HepG2 (cell line): ENCODE data around the gene CPAMD8. TPM values are rescaled to one million over a fixed set of nuclear protein-coding genes. Genes with fewer than 3 reads are reported as not detected.
A peak's percentile ranks its signal among the peaks of the same experiment; 100 is the strongest.

Source experiments
- GABPB1 ChIP-seq: IDR thresholded peaks from 2 replicates; pipeline ENCODE4 v1.6.1; 2016; ENCODE audit warnings: mild to moderate bottlenecking, missing genetic modification reagents, moderate library complexity, missing compliant biosample characterization
- HMGXB4 ChIP-seq, 2 experiments: sonication (generic) in 1 of 2; formaldehyde crosslinking in 1 of 2; IDR thresholded peaks; 2 replicates each; pipeline versions ENCODE4 v1.4.0 to v1.6.1; 2018 to 2020; ENCODE audit warnings: missing genetic modification reagents in 2 of 2, borderline replicate concordance in 1 of 2, low read depth in 1 of 2, mild to moderate bottlenecking in 1 of 2, missing biosample characterization in 1 of 2
- HOXA3 ChIP-seq: sonication (generic); formaldehyde crosslinking; IDR thresholded peaks from 2 replicates; pipeline ENCODE4 v1.5.0; 2020; ENCODE audit warnings: missing genetic modification reagents
- ISX ChIP-seq: sonication (generic); formaldehyde crosslinking; conservative IDR thresholded peaks from 2 replicates; pipeline ENCODE4 v1.5.0; 2020; ENCODE audit warnings: missing genetic modification reagents
- KAT8 ChIP-seq: IDR thresholded peaks from 2 replicates; pipeline ENCODE4 v1.6.1; 2016; ENCODE audit warnings: missing genetic modification reagents, missing compliant biosample characterization
- MAFK ChIP-seq, 2 experiments: IDR thresholded peaks in 1 of 2; conservative IDR thresholded peaks in 1 of 2; 2 replicates each; pipeline ENCODE4 v1.6.1; 2011; ENCODE audit warnings: improper control_type of control experiment in 2 of 2, low read length in 2 of 2
- NFAT5 ChIP-seq: sonication (generic); formaldehyde crosslinking; IDR thresholded peaks from 2 replicates; pipeline ENCODE4 v1.4.0; 2020; ENCODE audit warnings: missing genetic modification reagents
- PBX2 ChIP-seq: IDR thresholded peaks from 2 replicates; pipeline ENCODE4 v1.6.1; 2016; ENCODE audit warnings: control low read depth
- REST ChIP-seq, 2 experiments: IDR thresholded peaks; 2 replicates each; pipeline ENCODE4 v1.6.1; 2011 to 2012; ENCODE audit warnings: low read length in 2 of 2, borderline replicate concordance in 1 of 2, low read depth in 1 of 2, mild to moderate bottlenecking in 1 of 2, moderate library complexity in 1 of 2
- SRSF4 ChIP-seq: fragments of 200-400 bp; formaldehyde crosslinking; IDR thresholded peaks from one replicate; pipeline ENCODE4 v1.6.1; 2018; ENCODE audit warnings: mild to moderate bottlenecking, low read depth, low read length, moderate library complexity; ENCODE audit not compliant: poor library complexity, severe bottlenecking
- U2AF2 ChIP-seq: fragments of 200-400 bp; formaldehyde crosslinking; IDR thresholded peaks from 2 replicates; pipeline ENCODE4 v1.6.1; 2017; ENCODE audit warnings: low read depth, mild to moderate bottlenecking, low read length
- ZNF18 ChIP-seq: sonication (generic); formaldehyde crosslinking; IDR thresholded peaks from 2 replicates; pipeline ENCODE4 v1.8.0; 2022; ENCODE audit warnings: mild to moderate bottlenecking, missing genetic modification reagents; ENCODE audit not compliant: insufficient replicate concordance
- ZNF883 ChIP-seq: sonication (generic); formaldehyde crosslinking; IDR thresholded peaks from 2 replicates; pipeline ENCODE4 v1.5.1; 2020; ENCODE audit warnings: mild to moderate bottlenecking, missing genetic modification reagents; ENCODE audit errors: not compliant biosample characterization
- polyA plus RNA-seq, 8 experiments: library from polyadenylated mRNA; depleted of rRNA in 3 of 8; stranded (reverse) in 7 of 8; unstranded in 1 of 8; fragments of >200 nt; fragmentation: Illumina TruSeq in 4 of 8; extraction: Trizol in 4 of 8; gene quantifications; 2 replicates each; pipeline versions ENCODE4 v1.2.1 to v1.2.3, GENCODE V29; 2011 to 2016; ENCODE audit warnings: low read depth in 4 of 8, missing spikeins in 1 of 8, mixed read lengths in 1 of 8; ENCODE audit not compliant: insufficient read depth in 1 of 8
- total RNA-seq, 5 experiments: library from RNA; depleted of rRNA; stranded (reverse); fragments of >200 nt; fragmentation: Illumina TruSeq; extraction: Trizol; gene quantifications; 2 replicates each; pipeline ENCODE4 v1.2.3, GENCODE V29; 2016; ENCODE audit warnings: low read depth in 1 of 5

The CPAMD8 gene
- total and polyA plus RNA-seq, 2 of the 13 experiments (the other 11 are each of a cell fraction or from before 2014, with no cell fraction given): 0.29 to 0.34 TPM

- peak; percentile 6 for TF ChIP-seq ZNF18 (CRISPR knock-in tag)
- TF ChIP-seq ISX (CRISPR knock-in tag): no peak
- no peak for TF ChIP-seq U2AF2
- TF ChIP-seq NFAT5 (CRISPR knock-in tag): no peak
- peak; percentile 96 to 97 for TF ChIP-seq MAFK (conservative IDR thresholded peaks at IDR 0.05 in 1 of 2, IDR thresholded peaks at IDR 0.05 in 1 of 2; ENCODE audit: low read length in 2 of 2)
- TF ChIP-seq HMGXB4 (CRISPR knock-in tag; IDR thresholded peaks at IDR 0.05; ENCODE audit: borderline replicate concordance in 1 of 2, low read depth in 1 of 2): no peak
- TF ChIP-seq GABPB1 (CRISPR knock-in tag): 0 out of 2 replicates have a peak, but pooled peaks have one; percentile 1
- TF ChIP-seq PBX2 (CRISPR knock-in tag): no peak
- no peak for TF ChIP-seq REST (IDR thresholded peaks at IDR 0.05; ENCODE audit: borderline replicate concordance in 1 of 2, low read depth in 1 of 2, low read length in 2 of 2)
- TF ChIP-seq HOXA3 (CRISPR knock-in tag): 0 out of 2 replicates have a peak, but pooled peaks have one; percentile 16
- no peak for TF ChIP-seq ZNF883 (CRISPR knock-in tag)
- TF ChIP-seq KAT8: no peak
- TF ChIP-seq SRSF4: no peak
These were observed 47.4 kb upstream of the CPAMD8 start (continued) for GRCh38 chr19:17073869-17074633.
